OCI-LY3 (cell line): ENCODE results near the gene ACY1.

ENCODE experiments used
- H2AFZ ChIP-seq: fragments of 200-600, 300-600 bp; shearing (Covaris generic); 2 replicates; pipeline ENCODE4 v1.6.0; 2014; ENCODE audit warnings: antibody characterized with exemption, low read depth, low read length
- H3K27ac ChIP-seq: fragments of 200-600, 300-600 bp; sonication (generic); 2 replicates; pipeline ENCODE4 v1.5.1; 2014; ENCODE audit warnings: mild to moderate bottlenecking, low read length, moderate library complexity, mixed read lengths
- H3K27me3 ChIP-seq: fragments of 200-600, 300-600 bp; sonication (generic); 2 replicates; pipeline ENCODE4 v1.6.1; 2014; ENCODE audit warnings: low read depth, low read length, mixed read lengths
- H3K36me3 ChIP-seq: fragments of 200-600, 300-600 bp; sonication (generic); replicated peaks from 2 replicates; pipeline ENCODE3; 2014; ENCODE audit warnings: low read depth, low read length, mixed read lengths
- H3K4me1 ChIP-seq: fragments of 300-600, 200-600 bp; sonication (generic); 2 replicates; pipeline ENCODE4 v1.6.1; 2014; ENCODE audit warnings: low read length, mixed read lengths
- H3K4me2 ChIP-seq: fragments of 200-600, 300-600 bp; sonication (generic); 2 replicates; pipeline ENCODE4 v1.6.1; 2014; ENCODE audit warnings: low read length, mixed read lengths
- H3K4me3 ChIP-seq: fragments of 300-600, 200-600 bp; sonication (generic); 2 replicates; pipeline ENCODE4 v1.5.1; 2014; ENCODE audit warnings: antibody characterized with exemption, mild to moderate bottlenecking, low read length, moderate library complexity
- H3K79me2 ChIP-seq: fragments of 300-600, 200-600 bp; shearing (Covaris generic); 2 replicates; pipeline ENCODE4 v1.6.1; 2014; ENCODE audit warnings: mild to moderate bottlenecking, low read length, mixed read lengths
- H3K9ac ChIP-seq: fragments of 300-600, 200-600 bp; shearing (Covaris generic); 2 replicates; pipeline ENCODE4 v1.6.0; 2014; ENCODE audit warnings: mild to moderate bottlenecking, low read length, moderate library complexity
- H3K9me3 ChIP-seq: fragments of 200-600, 300-600 bp; shearing (Covaris generic); 2 replicates; pipeline ENCODE4 v1.6.1; 2014; ENCODE audit warnings: low read length, mixed read lengths; ENCODE audit not compliant: insufficient read depth
- H4K20me1 ChIP-seq: fragments of 200-600, 300-600 bp; sonication (generic); 2 replicates; pipeline ENCODE4 v1.6.1; 2016; ENCODE audit warnings: low read length, mixed read lengths; ENCODE audit not compliant: insufficient read depth
- CTCF ChIP-seq: fragments of 200-600, 300-600 bp; sonication (generic); IDR thresholded peaks from 2 replicates; pipeline ENCODE4 v1.5.1; 2014; ENCODE audit warnings: antibody characterized with exemption, low read length, low read depth
- EZH2phosphoT487 ChIP-seq: fragments of 200-600 bp; shearing (Covaris generic); IDR thresholded peaks from 2 replicates; pipeline ENCODE4 v1.6.1; 2018; ENCODE audit warnings: antibody characterized with exemption, mixed run types, low read depth

Gene ACY1

GRCh38 chr3:51942603-51943450 lies 40.5 kb upstream of the ACY1 start:
- Histone ChIP-seq H3K36me3 (peaks cover 18% of the 10 kb centered on the region), H3K9ac (peak overlapping the region; percentile 98), H3K79me2 (peaks cover 39% of the 10 kb centered on the region), H3K27ac (peak overlapping the region; percentile 63), H3K4me1 (peaks cover 28% of the 10 kb centered on the region), H3K4me2 (peak overlapping the region; percentile 99), H3K4me3 (peak overlapping the region; percentile 92), H3K9me3 (no peaks in the 10 kb centered on the region), H4K20me1 (peaks cover 3% of the 10 kb centered on the region; the same call in 1 of the 2 replicates), H3K27me3 (no peaks in the 10 kb centered on the region), H2AFZ (peak overlapping the region; percentile 89)
- no peak for TF ChIP-seq EZH2phosphoT487
- TF ChIP-seq CTCF = no peak

GRCh38 chr3:51943451-51944391 lies 39.6 kb upstream of the ACY1 start:
- Histone ChIP-seq H3K4me1 (peaks cover 28% of the 10 kb centered on the region), H2AFZ (no peak overlapping the region), H3K9ac (peak overlapping the region; percentile 98; the same call in 1 of the 2 replicates), H3K9me3 (no peaks in the 10 kb centered on the region), H3K27ac (no peak overlapping the region), H3K79me2 (peaks cover 30% of the 10 kb centered on the region), H3K4me2 (peak overlapping the region; percentile 99), H3K36me3 (peaks cover 10% of the 10 kb centered on the region), H4K20me1 (peaks cover 3% of the 10 kb centered on the region; the same call in 1 of the 2 replicates), H3K4me3 (peak overlapping the region; percentile 92), H3K27me3 (no peaks in the 10 kb centered on the region)
- TF ChIP-seq CTCF = no peak
- no peak for TF ChIP-seq EZH2phosphoT487

- H3K4me2 ChIP-seq = no peak overlapping the region
- no peaks in the 10 kb centered on the region for H3K27me3 ChIP-seq
- H4K20me1 ChIP-seq = 0 out of 2 replicates have a peak, but pooled peaks cover 3% of the 10 kb centered on the region
- no peak overlapping the region for H3K9ac ChIP-seq
- TF ChIP-seq EZH2phosphoT487 (no peak), CTCF (no peak)
- peaks cover 23% of the 10 kb centered on the region for H3K4me1 ChIP-seq
- peaks cover 6% of the 10 kb centered on the region for H3K36me3 ChIP-seq
- H2AFZ ChIP-seq = no peak overlapping the region
- H3K27ac ChIP-seq = no peak overlapping the region
- H3K4me3 ChIP-seq = no peak overlapping the region
- H3K9me3 ChIP-seq = no peaks in the 10 kb centered on the region
- H3K79me2 ChIP-seq = peaks cover 22% of the 10 kb centered on the region
Measured at GRCh38 chr3:51944451-51945021, 38.8 kb upstream of the ACY1 start.
